GM12873 (cell line): ENCODE data around the gene USP36.

Experiments used
- TF ChIP-seq, protein P1 (sequence below): IDR thresholded peaks from 2 replicates; pipeline ENCODE4 v1.5.1; 2012; ENCODE audit warnings: low read depth, mild to moderate bottlenecking, moderate library complexity, low read length, control low read depth; ENCODE audit not compliant: insufficient read depth; ENCODE audit errors: missing control alignments

The USP36 gene

DNA sequence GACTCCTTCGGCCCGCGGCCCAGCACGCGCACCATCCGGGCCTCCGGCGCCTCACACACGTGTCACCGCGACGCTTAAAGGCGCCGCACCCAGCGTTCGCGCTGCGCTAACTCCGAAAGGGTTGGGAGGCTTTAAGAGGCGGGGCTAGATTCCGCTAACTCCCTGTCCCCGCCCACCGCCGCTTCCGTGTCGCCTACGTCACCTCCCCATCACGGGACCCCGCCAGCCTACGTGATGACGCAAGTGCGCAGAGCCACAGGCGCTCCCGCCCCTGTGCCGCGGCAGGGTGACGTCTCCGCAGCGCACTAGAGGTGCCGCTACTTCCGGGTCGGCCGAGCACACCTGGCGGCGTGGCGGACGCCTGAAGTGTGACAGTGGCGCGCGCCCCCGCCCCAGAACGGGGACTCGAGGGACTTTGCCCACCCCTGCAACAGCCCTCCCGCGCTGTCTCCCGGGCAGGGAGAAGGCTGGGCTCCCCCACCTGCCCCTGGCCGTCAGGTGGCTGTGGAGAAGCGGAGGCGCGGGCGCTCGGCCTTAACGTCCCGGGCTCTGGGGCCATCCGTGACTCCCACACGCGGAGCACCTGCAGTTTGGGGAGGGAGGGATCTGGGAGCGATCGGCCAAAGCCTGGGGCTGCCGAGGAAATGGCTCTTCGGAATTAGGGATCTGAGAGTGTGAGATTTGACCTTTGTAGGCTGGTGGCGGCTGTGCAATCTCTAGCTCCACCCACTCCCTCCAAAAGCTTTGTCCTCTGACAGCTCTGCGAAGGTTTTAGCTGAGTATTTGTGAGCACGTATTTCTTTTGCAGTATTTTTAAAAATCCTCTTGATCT is at the start of gene USP36:
Gene USP36, minus strand, starts transcription at position 35 of the 832 bp plus-strand sequence. CDS start 4,451 bp downstream, outside the sequence.
- TF ChIP-seq, protein P1, sequence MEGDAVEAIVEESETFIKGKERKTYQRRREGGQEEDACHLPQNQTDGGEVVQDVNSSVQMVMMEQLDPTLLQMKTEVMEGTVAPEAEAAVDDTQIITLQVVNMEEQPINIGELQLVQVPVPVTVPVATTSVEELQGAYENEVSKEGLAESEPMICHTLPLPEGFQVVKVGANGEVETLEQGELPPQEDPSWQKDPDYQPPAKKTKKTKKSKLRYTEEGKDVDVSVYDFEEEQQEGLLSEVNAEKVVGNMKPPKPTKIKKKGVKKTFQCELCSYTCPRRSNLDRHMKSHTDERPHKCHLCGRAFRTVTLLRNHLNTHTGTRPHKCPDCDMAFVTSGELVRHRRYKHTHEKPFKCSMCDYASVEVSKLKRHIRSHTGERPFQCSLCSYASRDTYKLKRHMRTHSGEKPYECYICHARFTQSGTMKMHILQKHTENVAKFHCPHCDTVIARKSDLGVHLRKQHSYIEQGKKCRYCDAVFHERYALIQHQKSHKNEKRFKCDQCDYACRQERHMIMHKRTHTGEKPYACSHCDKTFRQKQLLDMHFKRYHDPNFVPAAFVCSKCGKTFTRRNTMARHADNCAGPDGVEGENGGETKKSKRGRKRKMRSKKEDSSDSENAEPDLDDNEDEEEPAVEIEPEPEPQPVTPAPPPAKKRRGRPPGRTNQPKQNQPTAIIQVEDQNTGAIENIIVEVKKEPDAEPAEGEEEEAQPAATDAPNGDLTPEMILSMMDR = no peak

DNA sequence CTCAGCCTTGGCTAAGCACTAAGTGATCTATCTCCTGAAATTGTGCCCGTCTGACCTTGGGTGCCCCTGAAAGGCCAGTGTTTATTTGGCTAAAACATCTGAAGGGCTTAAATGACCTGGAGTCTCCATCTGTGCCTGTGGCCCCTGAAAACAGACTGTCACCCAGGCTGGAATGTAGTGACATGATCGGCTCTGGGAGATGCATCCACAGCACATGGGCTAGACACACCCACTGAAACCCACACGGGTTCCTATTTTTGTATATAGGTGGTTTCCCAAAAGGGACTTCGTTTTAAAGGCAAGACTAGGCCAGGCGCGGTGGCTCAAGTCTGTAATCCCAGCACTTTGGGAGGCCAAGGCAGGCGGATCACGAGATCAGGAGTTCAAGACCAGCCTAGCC is 48.9 kb upstream of the USP36 start:
- TF ChIP-seq, protein P1 = no peak

DNA sequence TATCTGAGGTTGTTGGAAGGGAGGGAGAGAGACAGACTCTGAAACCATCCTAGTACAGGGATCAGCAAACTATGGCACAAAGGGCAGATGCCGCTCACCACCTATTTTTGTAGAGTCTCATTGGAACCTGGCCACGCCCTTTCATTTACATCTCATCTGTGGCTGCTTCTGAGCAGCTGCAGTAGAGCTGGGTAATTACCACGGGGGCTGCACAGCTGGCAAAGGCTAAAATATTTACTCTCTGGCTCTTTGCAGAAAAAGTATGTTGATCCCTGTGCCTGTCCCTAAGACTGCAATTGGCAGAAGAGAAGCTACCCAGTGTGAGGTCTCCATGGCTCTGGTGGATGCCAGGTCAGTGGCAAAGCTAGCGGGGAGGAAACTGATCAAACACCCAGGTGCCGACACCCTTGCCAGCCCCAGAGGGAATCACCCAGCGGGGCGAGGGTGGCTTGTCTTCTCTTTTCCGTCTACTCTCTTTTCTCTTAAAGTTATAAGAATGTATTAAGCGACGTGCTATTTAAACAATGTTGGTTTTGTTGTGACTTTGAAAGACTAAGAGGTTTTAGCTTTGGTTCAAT is 48.4 kb upstream of the USP36 start:
- TF ChIP-seq, protein P1 = no peak

DNA sequence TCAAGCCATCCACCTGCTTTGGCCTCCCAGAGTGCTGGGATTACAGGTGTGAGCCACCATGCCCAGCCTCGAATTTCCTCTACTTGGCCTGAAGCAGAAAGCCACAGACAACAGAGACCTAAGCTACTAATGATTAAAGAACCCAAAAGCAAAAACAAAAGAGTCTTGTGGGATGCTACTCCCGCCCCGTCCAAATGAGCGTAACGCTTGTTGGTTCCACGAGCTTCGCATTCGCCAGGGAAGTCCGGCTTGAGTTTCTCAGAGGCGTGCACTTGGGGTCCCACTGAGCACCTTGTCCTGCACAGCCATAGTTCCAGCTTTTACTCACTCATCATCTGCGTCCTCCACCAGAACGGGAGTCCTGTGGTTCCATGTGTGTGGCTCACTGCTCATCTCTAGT is 46.3 kb upstream of the USP36 start:
- TF ChIP-seq, protein P1 = no peak

DNA sequence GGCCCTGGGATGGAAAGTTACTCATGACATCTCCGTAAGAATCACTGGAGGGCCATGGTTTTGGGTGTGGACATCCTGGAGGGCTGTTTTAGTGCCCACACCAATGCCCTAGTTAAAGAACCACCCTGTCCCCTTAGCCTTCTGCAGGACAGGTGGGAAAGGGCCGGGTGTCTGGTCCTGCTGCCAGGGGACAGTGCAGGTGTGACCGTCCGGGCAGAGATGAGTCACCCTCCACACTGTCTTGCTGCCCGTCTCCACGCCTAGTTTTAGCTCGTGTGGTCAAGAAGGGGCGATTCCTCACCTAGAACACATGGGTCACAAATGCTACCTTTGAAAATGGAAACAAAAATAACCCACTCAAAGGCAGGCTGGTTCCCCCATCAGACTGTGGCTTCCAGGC is 45.3 kb upstream of the USP36 start:
- TF ChIP-seq, protein P1 = no peak

DNA sequence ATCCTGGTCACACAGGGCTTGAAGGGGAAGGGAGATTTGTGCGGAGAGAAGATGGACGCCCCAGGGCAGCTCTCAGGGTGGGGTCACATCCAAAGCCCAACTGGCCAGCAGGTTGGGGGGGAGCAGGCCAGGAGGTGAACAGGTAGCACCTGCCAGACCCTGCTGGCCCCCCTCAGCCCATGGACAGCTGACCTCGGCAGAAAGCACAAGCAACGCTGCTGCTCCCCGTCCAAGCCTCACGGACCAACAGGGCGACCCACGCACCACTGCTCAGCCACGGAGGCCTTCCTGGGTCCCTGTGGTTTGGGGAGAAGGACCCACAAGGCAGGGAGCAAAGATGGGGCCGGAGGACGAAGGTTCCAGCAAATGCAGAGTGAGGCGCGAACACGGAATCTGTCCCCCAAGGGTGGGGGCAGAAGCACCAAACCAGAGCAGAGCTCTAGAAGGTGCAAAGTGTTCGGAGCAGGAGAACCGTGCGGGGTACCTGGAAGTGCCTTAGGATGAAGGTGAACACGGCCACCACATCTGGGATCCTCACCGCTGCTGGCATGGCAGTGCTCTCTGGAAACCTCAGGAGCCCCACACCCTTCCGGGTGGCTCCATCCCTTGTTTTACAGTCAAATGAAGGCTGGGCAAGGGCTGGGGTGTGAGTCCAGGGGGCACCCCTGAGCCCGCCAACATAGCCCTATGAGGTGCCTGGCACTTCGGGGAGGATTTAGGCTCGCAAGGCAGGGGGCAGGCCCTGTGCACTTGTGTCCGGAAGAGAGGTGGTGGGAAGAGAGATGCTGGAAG is 44.5 kb upstream of the USP36 start:
- TF ChIP-seq, protein P1 = no peak
